ENCODE measurements around the gene CHST7. TPM values are rescaled to one million over a fixed set of nuclear protein-coding genes. Genes with fewer than 3 reads are reported as not detected.

The CHST7 gene
- total RNA-seq, 1 experiment from 2014 or later = 17.1 TPM

DNA sequence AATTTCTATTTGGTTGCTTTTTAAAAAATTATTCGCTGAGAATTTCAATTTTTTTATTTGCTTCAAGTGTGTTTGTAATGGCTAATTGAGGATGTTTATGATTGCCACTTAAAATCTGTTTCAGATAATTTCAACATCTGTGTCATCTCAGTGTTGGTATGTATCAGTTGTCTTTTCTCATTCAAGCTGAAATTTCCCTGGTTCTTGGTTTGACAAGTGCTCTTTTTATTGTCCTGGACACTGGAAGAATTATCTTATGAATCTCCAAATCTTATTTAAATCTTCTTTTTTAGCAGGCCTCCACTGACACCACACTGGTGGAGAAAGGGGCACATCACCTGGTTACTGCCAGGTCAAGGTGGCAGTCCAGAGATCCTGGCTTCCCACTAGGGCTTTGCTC is 21.5 kb downstream of the CHST7 start:
- Histone ChIP-seq H2AFZ (ENCODE audit: low read length) (no peak overlapping the region), H3K27ac (ENCODE audit: insufficient read length, low read depth, low read length) (no peak overlapping the region), H2BK12ac (ENCODE audit: insufficient read length, low read depth, low read length) (no peak overlapping the region), H3K79me2 (ENCODE audit: insufficient read depth, low read length) (peaks cover 2% of the 10 kb centered on the region; the same call in 1 of the 2 replicates), H3K56ac (ENCODE audit: insufficient read length, low read depth, low read length) (no peak overlapping the region), H4K91ac (ENCODE audit: insufficient read length, low read depth, low read length) (no peak overlapping the region), H3K79me1 (ENCODE audit: insufficient read depth, low read depth, low read length, poor library complexity, severe bottlenecking) (no peaks in the 10 kb centered on the region), H2BK15ac (ENCODE audit: low read depth, low read length) (no peak overlapping the region), H2BK120ac (ENCODE audit: low read depth, low read length, poor library complexity, severe bottlenecking) (no peak overlapping the region), H3K14ac (ENCODE audit: insufficient read depth, low read length) (no peak overlapping the region), H3K4me1 (ENCODE audit: insufficient read depth, low read length) (no peaks in the 10 kb centered on the region), H2BK20ac (ENCODE audit: low read depth, low read length, poor library complexity, severe bottlenecking) (no peak overlapping the region), H3K27me3 (ENCODE audit: insufficient read depth, low read length) (no peaks in the 10 kb centered on the region), H4K20me1 (ENCODE audit: control insufficient read depth, insufficient read depth, insufficient read length) (no peaks in the 10 kb centered on the region), H3K9ac (ENCODE audit: extremely low read depth, insufficient read length, low read length) (no peak overlapping the region), H2BK5ac (ENCODE audit: insufficient read length, low read length) (no peak overlapping the region), H3K18ac (ENCODE audit: insufficient read length, low read depth, low read length) (no peak overlapping the region), H3K4me2 (ENCODE audit: insufficient read depth, insufficient read length, low read length) (no peak overlapping the region), H4K8ac (replicated peaks; ENCODE audit: insufficient read length, low read depth, low read length) (no peak overlapping the region), H3K4ac (ENCODE audit: low read depth, low read length) (no peak overlapping the region), H3T11ph (ENCODE audit: low read length) (no peak overlapping the region), H3K23me2 (ENCODE audit: insufficient read length, low read depth, low read length, poor library complexity, severe bottlenecking) (no peaks in the 10 kb centered on the region), H2AK5ac (ENCODE audit: insufficient read length, low read length) (no peak overlapping the region), H3K23ac (ENCODE audit: insufficient read length, low read depth, low read length) (no peak overlapping the region), H4K5ac (ENCODE audit: insufficient read length, low read depth, low read length) (no peak overlapping the region), H3K9me3 (ENCODE audit: control insufficient read depth, low read depth, low read length) (no peaks in the 10 kb centered on the region)
- Mint-ChIP-seq H3K4me1 (no peaks in the 10 kb centered on the region), H3K36me3 (ENCODE audit: insufficient read depth in 1 of 3, low read depth in 3 of 3) (peaks cover 3 to 13% (median 8%) of the 10 kb centered on the region in 3 experiments; a peak in 4 of 7 replicates), H3K4me3 (no peak overlapping the region), H3K27me3 (ENCODE audit: low read depth) (no peaks in the 10 kb centered on the region), H3K9me3 (peaks cover 56 to 66% of the 10 kb centered on the region in 2 experiments), H3K27ac (no peak overlapping the region)
- DNase-seq = no peak
- WGBS (ENCODE audit: extremely low coverage, insufficient read length, low lambda C conversion rate) = no CpG with 5 or more reads among the region's 1 CpG
- TF ChIP-seq, protein P1, sequence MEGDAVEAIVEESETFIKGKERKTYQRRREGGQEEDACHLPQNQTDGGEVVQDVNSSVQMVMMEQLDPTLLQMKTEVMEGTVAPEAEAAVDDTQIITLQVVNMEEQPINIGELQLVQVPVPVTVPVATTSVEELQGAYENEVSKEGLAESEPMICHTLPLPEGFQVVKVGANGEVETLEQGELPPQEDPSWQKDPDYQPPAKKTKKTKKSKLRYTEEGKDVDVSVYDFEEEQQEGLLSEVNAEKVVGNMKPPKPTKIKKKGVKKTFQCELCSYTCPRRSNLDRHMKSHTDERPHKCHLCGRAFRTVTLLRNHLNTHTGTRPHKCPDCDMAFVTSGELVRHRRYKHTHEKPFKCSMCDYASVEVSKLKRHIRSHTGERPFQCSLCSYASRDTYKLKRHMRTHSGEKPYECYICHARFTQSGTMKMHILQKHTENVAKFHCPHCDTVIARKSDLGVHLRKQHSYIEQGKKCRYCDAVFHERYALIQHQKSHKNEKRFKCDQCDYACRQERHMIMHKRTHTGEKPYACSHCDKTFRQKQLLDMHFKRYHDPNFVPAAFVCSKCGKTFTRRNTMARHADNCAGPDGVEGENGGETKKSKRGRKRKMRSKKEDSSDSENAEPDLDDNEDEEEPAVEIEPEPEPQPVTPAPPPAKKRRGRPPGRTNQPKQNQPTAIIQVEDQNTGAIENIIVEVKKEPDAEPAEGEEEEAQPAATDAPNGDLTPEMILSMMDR (conservative IDR thresholded peaks at IDR 0.05) = no peak

Measured in H9 (cell line).